ENCODE measurements around the gene LRRC9.

GRCh38 chr14:59905188-59905587 lies 14.8 kb upstream of the LRRC9 start:
- TF ChIP-seq, protein P1, sequence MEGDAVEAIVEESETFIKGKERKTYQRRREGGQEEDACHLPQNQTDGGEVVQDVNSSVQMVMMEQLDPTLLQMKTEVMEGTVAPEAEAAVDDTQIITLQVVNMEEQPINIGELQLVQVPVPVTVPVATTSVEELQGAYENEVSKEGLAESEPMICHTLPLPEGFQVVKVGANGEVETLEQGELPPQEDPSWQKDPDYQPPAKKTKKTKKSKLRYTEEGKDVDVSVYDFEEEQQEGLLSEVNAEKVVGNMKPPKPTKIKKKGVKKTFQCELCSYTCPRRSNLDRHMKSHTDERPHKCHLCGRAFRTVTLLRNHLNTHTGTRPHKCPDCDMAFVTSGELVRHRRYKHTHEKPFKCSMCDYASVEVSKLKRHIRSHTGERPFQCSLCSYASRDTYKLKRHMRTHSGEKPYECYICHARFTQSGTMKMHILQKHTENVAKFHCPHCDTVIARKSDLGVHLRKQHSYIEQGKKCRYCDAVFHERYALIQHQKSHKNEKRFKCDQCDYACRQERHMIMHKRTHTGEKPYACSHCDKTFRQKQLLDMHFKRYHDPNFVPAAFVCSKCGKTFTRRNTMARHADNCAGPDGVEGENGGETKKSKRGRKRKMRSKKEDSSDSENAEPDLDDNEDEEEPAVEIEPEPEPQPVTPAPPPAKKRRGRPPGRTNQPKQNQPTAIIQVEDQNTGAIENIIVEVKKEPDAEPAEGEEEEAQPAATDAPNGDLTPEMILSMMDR (IDR thresholded peaks at IDR 0.05) = no peak
- TF ChIP-seq POLR2A (IDR thresholded peaks at IDR 0.05) = no peak
